H9 (cell line): ENCODE results near the gene FREM1. TPM values are rescaled to one million over a fixed set of nuclear protein-coding genes. Genes with fewer than 3 reads are reported as not detected.
A peak's percentile ranks its signal among the peaks of the same experiment; 100 is the strongest.

Source experiments
- DNase-seq: peaks from one replicate; pipeline ENCODE4 v3.0.0-alpha.2; 2017
- H2AFZ ChIP-seq: one replicate; pipeline ENCODE4 v1.6.1; 2013; ENCODE audit warnings: mild to moderate bottlenecking, low read length, control low read depth, moderate library complexity
- H2AK5ac ChIP-seq: 2 replicates; pipeline ENCODE4 v1.6.1; 2013; ENCODE audit warnings: low read length, control low read depth, mixed read lengths; ENCODE audit not compliant: insufficient read length
- H2BK120ac ChIP-seq: one replicate; pipeline ENCODE4 v1.6.1; 2013; ENCODE audit warnings: low read depth, mild to moderate bottlenecking, low read length, control low read depth, inconsistent platforms; ENCODE audit not compliant: poor library complexity, severe bottlenecking
- H2BK12ac ChIP-seq: 2 replicates; pipeline ENCODE4 v1.6.1; 2013; ENCODE audit warnings: low read length, control low read depth, mixed read lengths, low read depth; ENCODE audit not compliant: insufficient read length
- H2BK15ac ChIP-seq: 2 replicates; pipeline ENCODE4 v1.6.1; 2013; ENCODE audit warnings: low read depth, low read length, control low read depth
- H2BK20ac ChIP-seq: one replicate; pipeline ENCODE4 v1.6.1; 2013; ENCODE audit warnings: low read depth, mild to moderate bottlenecking, low read length, control low read depth, inconsistent platforms; ENCODE audit not compliant: poor library complexity, severe bottlenecking
- H2BK5ac ChIP-seq: 2 replicates; pipeline ENCODE4 v1.6.1; 2013; ENCODE audit warnings: low read length, control low read depth, mixed read lengths; ENCODE audit not compliant: insufficient read length
- H3K14ac ChIP-seq: 2 replicates; pipeline ENCODE4 v1.6.1; 2013; ENCODE audit warnings: low read length, control low read depth; ENCODE audit not compliant: insufficient read depth
- H3K18ac ChIP-seq: 2 replicates; pipeline ENCODE4 v1.6.1; 2013; ENCODE audit warnings: low read depth, mild to moderate bottlenecking, mixed read lengths, low read length, control low read depth; ENCODE audit not compliant: insufficient read length
- H3K23ac ChIP-seq: 2 replicates; pipeline ENCODE4 v1.6.1; 2013; ENCODE audit warnings: low read length, control low read depth, mixed read lengths, low read depth; ENCODE audit not compliant: insufficient read length
- H3K23me2 ChIP-seq: 2 replicates; pipeline ENCODE4 v1.6.1; 2013; ENCODE audit warnings: low read depth, mild to moderate bottlenecking, mixed read lengths, low read length, control low read depth; ENCODE audit not compliant: insufficient read length, poor library complexity, severe bottlenecking
- H3K27ac ChIP-seq: 2 replicates; pipeline ENCODE4 v1.5.1; 2013; ENCODE audit warnings: low read length, control low read depth, mixed read lengths, low read depth; ENCODE audit not compliant: insufficient read length
- H3K27me3 ChIP-seq: 2 replicates; pipeline ENCODE4 v1.6.1; 2013; ENCODE audit warnings: low read length, control low read depth, inconsistent platforms; ENCODE audit not compliant: insufficient read depth
- H3K4ac ChIP-seq: 2 replicates; pipeline ENCODE4 v1.6.1; 2013; ENCODE audit warnings: low read depth, mild to moderate bottlenecking, control low read depth, inconsistent platforms, low read length, moderate library complexity
- H3K4me1 ChIP-seq: 2 replicates; pipeline ENCODE4 v1.6.1; 2013; ENCODE audit warnings: low read length, control low read depth, inconsistent platforms; ENCODE audit not compliant: insufficient read depth
- H3K4me2 ChIP-seq: 2 replicates; pipeline ENCODE4 v1.6.1; 2013; ENCODE audit warnings: low read length, control low read depth, mixed read lengths; ENCODE audit not compliant: insufficient read length, insufficient read depth
- H3K56ac ChIP-seq: 2 replicates; pipeline ENCODE4 v1.6.1; 2013; ENCODE audit warnings: low read depth, mild to moderate bottlenecking, mixed read lengths, low read length, control low read depth; ENCODE audit not compliant: insufficient read length
- H3K79me1 ChIP-seq: 2 replicates; pipeline ENCODE4 v1.6.1; 2013; ENCODE audit warnings: low read depth, mild to moderate bottlenecking, moderate library complexity, low read length, control low read depth, inconsistent platforms; ENCODE audit not compliant: insufficient read depth, poor library complexity, severe bottlenecking
- H3K79me2 ChIP-seq: 2 replicates; pipeline ENCODE4 v1.6.1; 2013; ENCODE audit warnings: low read length, control low read depth, inconsistent platforms; ENCODE audit not compliant: insufficient read depth
- H3K9ac ChIP-seq: 2 replicates; pipeline ENCODE4 v1.6.1; 2013; ENCODE audit warnings: low read length, control low read depth, mixed read lengths; ENCODE audit not compliant: insufficient read length; ENCODE audit errors: extremely low read depth
- H3K9me3 ChIP-seq: one replicate; pipeline ENCODE4 v1.6.1; 2013; ENCODE audit warnings: low read depth, low read length, inconsistent platforms; ENCODE audit not compliant: control insufficient read depth
- H3T11ph ChIP-seq: one replicate; pipeline ENCODE4 v1.6.1; 2013; ENCODE audit warnings: mild to moderate bottlenecking, low read length, control low read depth, inconsistent platforms
- H4K20me1 ChIP-seq: one replicate; pipeline ENCODE4 v1.6.1; 2013; ENCODE audit not compliant: control insufficient read depth, insufficient read length, insufficient read depth
- H4K5ac ChIP-seq: 2 replicates; pipeline ENCODE4 v1.6.1; 2013; ENCODE audit warnings: low read depth, mild to moderate bottlenecking, mixed read lengths, low read length, control low read depth; ENCODE audit not compliant: insufficient read length
- H4K8ac ChIP-seq: replicated peaks from 2 replicates; pipeline ENCODE4 v1.6.1; 2013; ENCODE audit warnings: low read length, control low read depth, mixed read lengths, low read depth; ENCODE audit not compliant: insufficient read length
- H4K91ac ChIP-seq: 2 replicates; pipeline ENCODE4 v1.6.1; 2013; ENCODE audit warnings: low read depth, mild to moderate bottlenecking, moderate library complexity, mixed read lengths, low read length, control low read depth; ENCODE audit not compliant: insufficient read length
- H3K27ac Mint-ChIP-seq, 3 experiments: 2 replicates in 2 of 3; 3 replicates in 1 of 3; pipeline ENCODE4 v1.8.0; 2020 to 2021; ENCODE audit warnings: mixed read lengths in 3 of 3, mild to moderate bottlenecking in 1 of 3, moderate library complexity in 1 of 3
- H3K27me3 Mint-ChIP-seq: 2 replicates; pipeline ENCODE4 v1.8.0; 2021; ENCODE audit warnings: low read depth, mild to moderate bottlenecking, moderate library complexity, mixed read lengths
- H3K36me3 Mint-ChIP-seq, 3 experiments: 2 replicates in 2 of 3; 3 replicates in 1 of 3; pipeline ENCODE4 v1.8.0; 2020 to 2021; ENCODE audit warnings: low read depth in 3 of 3, mixed read lengths in 3 of 3; ENCODE audit not compliant: insufficient read depth in 1 of 3
- H3K4me1 Mint-ChIP-seq, 2 experiments: 2 replicates each; pipeline ENCODE4 v1.8.0; 2020; ENCODE audit warnings: mixed read lengths in 2 of 2
- H3K4me3 Mint-ChIP-seq, 2 experiments: 2 replicates in 1 of 2; 3 replicates in 1 of 2; pipeline ENCODE4 v1.8.0; 2020 to 2021; ENCODE audit warnings: mild to moderate bottlenecking in 2 of 2, mixed read lengths in 2 of 2, moderate library complexity in 1 of 2
- H3K9me3 Mint-ChIP-seq, 2 experiments: 2 replicates in 1 of 2; 3 replicates in 1 of 2; pipeline ENCODE4 v1.8.0; 2020; ENCODE audit warnings: mild to moderate bottlenecking in 2 of 2, mixed read lengths in 2 of 2, moderate library complexity in 1 of 2
- WGBS: extraction: QIAGEN DNeasy Blood & Tissue Kit; methylation state at CpG from one replicate; pipeline ENCODE4 v1.1.7; 2013; ENCODE audit warnings: missing lambda C conversion rate, low lambda C conversion rate, mixed read lengths; ENCODE audit not compliant: insufficient read length; ENCODE audit errors: extremely low coverage; 5-methylcytosine and 5-hydroxymethylcytosine counted together
- total RNA-seq: library from RNA; stranded (reverse); gene quantifications from 2 replicates; pipeline ENCODE4 v1.2.1, GENCODE V29; 2021
- TF ChIP-seq, protein P1 (sequence below): fragments of 200-600 bp; sonication (generic); conservative IDR thresholded peaks from 3 replicates; pipeline ENCODE4 v1.8.0; 2021; ENCODE audit warnings: antibody characterized with exemption, mild to moderate bottlenecking

FREM1 gene
- total RNA-seq, 1 experiment from 2014 or later = 0.44 TPM

DNA sequence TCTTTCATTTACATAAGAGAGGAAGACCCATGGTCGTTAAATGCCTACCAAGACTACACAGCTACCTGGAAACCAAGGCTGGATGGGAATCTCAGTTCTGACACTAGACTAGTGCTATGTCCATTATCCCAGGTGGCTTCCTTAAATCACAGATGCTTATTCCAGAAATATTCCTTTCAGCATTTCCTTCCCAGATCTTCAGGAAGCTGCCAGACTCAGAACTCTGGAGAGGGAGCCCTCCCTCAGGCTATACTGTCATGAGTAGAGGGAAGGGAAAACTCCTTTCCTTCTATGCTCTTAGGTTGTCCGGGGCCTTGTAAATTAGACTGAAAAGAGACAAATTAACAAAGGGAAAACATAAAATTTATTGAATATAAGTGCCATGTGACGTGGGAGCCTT, 20.8 kb downstream of the FREM1 start:
- Histone ChIP-seq H4K8ac (no peak overlapping the region), H2AFZ (no peak overlapping the region), H3K23me2 (no peaks in the 10 kb centered on the region), H3K23ac (no peak overlapping the region), H2BK5ac (no peak overlapping the region), H2AK5ac (peak overlapping the region; percentile 35), H4K20me1 (no peaks in the 10 kb centered on the region), H3K27me3 (no peaks in the 10 kb centered on the region), H3K79me2 (no peaks in the 10 kb centered on the region), H3K4ac (no peak overlapping the region), H3K4me1 (no peaks in the 10 kb centered on the region; the same call in 1 of the 2 replicates), H3K9me3 (no peaks in the 10 kb centered on the region), H3K79me1 (no peaks in the 10 kb centered on the region), H3K9ac (no peak overlapping the region), H3K18ac (no peak overlapping the region), H4K5ac (no peak overlapping the region), H2BK20ac (no peak overlapping the region), H2BK12ac (no peak overlapping the region), H3K27ac (no peak overlapping the region), H2BK120ac (no peak overlapping the region), H2BK15ac (no peak overlapping the region), H3K56ac (no peak overlapping the region), H4K91ac (no peak overlapping the region), H3K4me2 (peak overlapping the region; percentile 39), H3K14ac (no peak overlapping the region), H3T11ph (no peak overlapping the region)
- peaks cover 0 to 2% of the 10 kb centered on the region in 2 experiments; a peak in 2 of 5 replicates for H3K9me3 Mint-ChIP-seq
- peaks cover 2 to 6% (median 3%) of the 10 kb centered on the region in 3 experiments; a peak in 3 of 7 replicates for H3K36me3 Mint-ChIP-seq
- peaks cover 21 to 26% of the 10 kb centered on the region in 2 experiments for H3K4me1 Mint-ChIP-seq
- H3K4me3 Mint-ChIP-seq = no peak overlapping the region
- no CpG with 5 or more reads among the region's 3 CpGs for WGBS
- no peaks in the 10 kb centered on the region for H3K27me3 Mint-ChIP-seq
- no peak for DNase-seq
- H3K27ac Mint-ChIP-seq = 0 out of 7 replicates have a peak overlapping the region, but pooled peaks of 2 of the 3 experiments have one; percentile 8 to 36
- TF ChIP-seq, protein P1, sequence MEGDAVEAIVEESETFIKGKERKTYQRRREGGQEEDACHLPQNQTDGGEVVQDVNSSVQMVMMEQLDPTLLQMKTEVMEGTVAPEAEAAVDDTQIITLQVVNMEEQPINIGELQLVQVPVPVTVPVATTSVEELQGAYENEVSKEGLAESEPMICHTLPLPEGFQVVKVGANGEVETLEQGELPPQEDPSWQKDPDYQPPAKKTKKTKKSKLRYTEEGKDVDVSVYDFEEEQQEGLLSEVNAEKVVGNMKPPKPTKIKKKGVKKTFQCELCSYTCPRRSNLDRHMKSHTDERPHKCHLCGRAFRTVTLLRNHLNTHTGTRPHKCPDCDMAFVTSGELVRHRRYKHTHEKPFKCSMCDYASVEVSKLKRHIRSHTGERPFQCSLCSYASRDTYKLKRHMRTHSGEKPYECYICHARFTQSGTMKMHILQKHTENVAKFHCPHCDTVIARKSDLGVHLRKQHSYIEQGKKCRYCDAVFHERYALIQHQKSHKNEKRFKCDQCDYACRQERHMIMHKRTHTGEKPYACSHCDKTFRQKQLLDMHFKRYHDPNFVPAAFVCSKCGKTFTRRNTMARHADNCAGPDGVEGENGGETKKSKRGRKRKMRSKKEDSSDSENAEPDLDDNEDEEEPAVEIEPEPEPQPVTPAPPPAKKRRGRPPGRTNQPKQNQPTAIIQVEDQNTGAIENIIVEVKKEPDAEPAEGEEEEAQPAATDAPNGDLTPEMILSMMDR = no peak
